ENCODE results near the gene SLC27A1.

DNA sequence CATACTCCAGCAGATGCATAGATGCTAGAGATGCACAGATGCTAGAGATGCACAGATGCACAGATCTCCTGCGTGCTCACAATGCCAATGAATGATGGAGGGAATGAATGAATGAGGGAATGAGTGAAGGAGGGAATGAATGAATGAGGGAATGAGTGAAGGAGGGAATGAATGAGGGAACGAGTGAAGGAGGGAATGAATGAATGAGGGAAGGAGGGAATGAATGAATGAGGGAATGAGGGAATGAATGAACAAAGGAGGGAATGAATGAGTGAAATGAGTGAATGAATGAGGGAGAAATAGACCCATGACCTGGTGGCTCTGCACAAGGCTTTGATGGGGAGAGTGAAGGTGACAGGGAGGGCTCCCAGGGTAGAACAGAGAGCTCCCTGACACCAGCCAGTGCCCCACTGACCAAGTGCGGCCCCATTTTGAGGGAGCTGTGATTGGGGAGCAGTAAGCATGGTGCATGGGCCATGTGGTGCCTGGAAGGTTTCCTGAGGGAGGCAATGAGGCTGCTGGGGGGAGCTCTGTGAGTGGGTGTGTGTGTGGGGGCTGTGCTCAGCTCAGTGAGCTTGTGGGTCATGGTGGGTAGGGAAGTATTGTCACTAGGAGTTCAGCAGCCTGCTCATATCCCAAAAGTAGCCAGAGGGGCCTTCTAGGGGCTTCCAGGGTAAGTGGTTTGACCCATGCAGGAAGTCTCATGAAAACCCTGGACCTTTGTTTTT, 12.7 kb downstream of the SLC27A1 start:
- no peak for TF ChIP-seq EZH2 (IDR thresholded peaks at IDR 0.05; ENCODE audit: borderline replicate concordance, control insufficient read depth, low read depth, low read length)
- no peak for TF ChIP-seq FOS (IDR thresholded peaks at IDR 0.05; ENCODE audit: borderline replicate concordance, extremely low read depth, insufficient read length)
- no peak for TF ChIP-seq SMC3 (IDR thresholded peaks at IDR 0.05; ENCODE audit: borderline replicate concordance, low read length)
- TF ChIP-seq NFYB (IDR thresholded peaks at IDR 0.05; ENCODE audit: insufficient read depth, low read depth, low read length) = no peak
- TF ChIP-seq CHD4 (IDR thresholded peaks at IDR 0.05) = no peak
- TF ChIP-seq POLR2AphosphoS5 (IDR thresholded peaks at IDR 0.05; ENCODE audit: low read length) = no peak
